Upper lobe of left lung (tissue), 4 donors: ENCODE data around the gene POLA1.
A peak's percentile ranks its signal among the peaks of the same experiment; 100 is the strongest.

Experiments used
- EP300 ChIP-seq, 4 donors: sonication (generic); formaldehyde crosslinking; IDR thresholded peaks; one replicate each; pipeline ENCODE4 v1.5.1; 2017; ENCODE audit warnings: antibody characterized with exemption in 4 of 4, control low read depth in 2 of 4
- POLR2A ChIP-seq, 4 donors: fragments of 450-650 bp; IDR thresholded peaks; one replicate each; pipeline ENCODE4 v1.5.1; 2016 to 2017; ENCODE audit warnings: antibody characterized with exemption in 4 of 4, mild to moderate bottlenecking in 2 of 4
- POLR2AphosphoS5 ChIP-seq, 2 donors: sonication (generic); formaldehyde crosslinking; IDR thresholded peaks; one replicate each; pipeline ENCODE4 v1.5.1; 2017; ENCODE audit warnings: antibody characterized with exemption in 2 of 2
- TF ChIP-seq, protein P1 (sequence below), 6 experiments: fragments of 450-650 bp in 4 of 6; fragments of 200-600 bp in 2 of 6; sonication (generic) in 2 of 6; IDR thresholded peaks; one replicate each; pipeline ENCODE4 v1.5.1; 2016 to 2019; ENCODE audit warnings: antibody characterized with exemption in 6 of 6

DNA sequence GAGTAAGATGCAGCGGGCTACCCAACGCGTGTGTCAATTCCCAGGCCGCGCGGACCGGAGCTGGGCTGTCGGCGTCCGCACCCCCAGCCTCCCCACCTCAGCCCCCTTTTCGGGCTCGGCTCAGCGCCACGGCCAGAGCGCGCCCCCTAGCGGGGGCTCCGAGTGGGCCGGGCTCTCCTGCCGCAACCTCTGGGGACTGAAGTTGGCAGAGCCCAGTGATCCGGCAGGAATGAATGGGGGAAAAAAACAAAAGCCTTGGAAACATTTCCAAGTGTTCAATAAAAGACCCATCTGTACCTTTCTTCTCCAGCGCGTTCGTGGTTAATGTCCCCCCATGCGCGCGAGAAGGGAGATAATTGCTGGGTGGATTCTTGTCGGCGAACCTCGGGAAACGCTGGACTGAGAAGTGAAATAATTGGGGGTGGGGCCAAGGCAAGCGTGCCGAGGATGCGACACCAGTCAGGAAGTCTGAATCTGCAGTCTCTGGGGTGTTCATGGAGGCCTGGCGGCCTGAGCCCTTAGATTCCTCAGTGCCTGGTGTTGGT lies 327.3 kb downstream of the POLA1 start:
- no peak for TF ChIP-seq POLR2A (IDR thresholded peaks at IDR 0.05)
- TF ChIP-seq, protein P1, sequence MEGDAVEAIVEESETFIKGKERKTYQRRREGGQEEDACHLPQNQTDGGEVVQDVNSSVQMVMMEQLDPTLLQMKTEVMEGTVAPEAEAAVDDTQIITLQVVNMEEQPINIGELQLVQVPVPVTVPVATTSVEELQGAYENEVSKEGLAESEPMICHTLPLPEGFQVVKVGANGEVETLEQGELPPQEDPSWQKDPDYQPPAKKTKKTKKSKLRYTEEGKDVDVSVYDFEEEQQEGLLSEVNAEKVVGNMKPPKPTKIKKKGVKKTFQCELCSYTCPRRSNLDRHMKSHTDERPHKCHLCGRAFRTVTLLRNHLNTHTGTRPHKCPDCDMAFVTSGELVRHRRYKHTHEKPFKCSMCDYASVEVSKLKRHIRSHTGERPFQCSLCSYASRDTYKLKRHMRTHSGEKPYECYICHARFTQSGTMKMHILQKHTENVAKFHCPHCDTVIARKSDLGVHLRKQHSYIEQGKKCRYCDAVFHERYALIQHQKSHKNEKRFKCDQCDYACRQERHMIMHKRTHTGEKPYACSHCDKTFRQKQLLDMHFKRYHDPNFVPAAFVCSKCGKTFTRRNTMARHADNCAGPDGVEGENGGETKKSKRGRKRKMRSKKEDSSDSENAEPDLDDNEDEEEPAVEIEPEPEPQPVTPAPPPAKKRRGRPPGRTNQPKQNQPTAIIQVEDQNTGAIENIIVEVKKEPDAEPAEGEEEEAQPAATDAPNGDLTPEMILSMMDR (IDR thresholded peaks at IDR 0.05), result peak in 4 of 6 experiments; percentile 16 to 43 (median 29)
- TF ChIP-seq EP300 (IDR thresholded peaks at IDR 0.05), result no peak
- TF ChIP-seq POLR2AphosphoS5 (IDR thresholded peaks at IDR 0.05), result no peak
